Stomach (tissue), 9 donors: ENCODE results near the gene VSTM2L. TPM values are rescaled to one million over a fixed set of nuclear protein-coding genes. Genes with fewer than 3 reads are reported as not detected.

Source experiments
- DNase-seq, 2 donors: peaks; one replicate each; pipeline versions ENCODE4 v3.0.0 to v3.0.0-alpha.2; 2013 to 2019
- H3K27ac ChIP-seq, 5 donors: fragments of 200-600 bp in 4 of 5; sonication (generic) in 4 of 5; one replicate each; pipeline ENCODE4 v1.5.1; 2013 to 2019; ENCODE audit warnings: mild to moderate bottlenecking in 1 of 5, moderate library complexity in 1 of 5
- H3K27me3 ChIP-seq, 3 donors: fragments of 200-600 bp; sonication (generic); one replicate each; pipeline ENCODE4 v1.5.1; 2017 to 2019; ENCODE audit warnings: mixed run types in 1 of 3
- H3K36me3 ChIP-seq, 4 donors: fragments of 200-600 bp; sonication (generic); 1 replicate in 3 of 4; 2 replicates in 1 of 4; pipeline ENCODE4 v1.5.1; 2016 to 2019
- H3K4me1 ChIP-seq, 4 donors: fragments of 200-600 bp; sonication (generic); one replicate each; pipeline ENCODE4 v1.5.1; 2016 to 2019
- H3K4me3 ChIP-seq, 4 donors: fragments of 200-600 bp; sonication (generic) in 3 of 4; one replicate each; pipeline ENCODE4 v1.5.1; 2016 to 2019; ENCODE audit warnings: mild to moderate bottlenecking in 1 of 4
- H3K9me3 ChIP-seq, 4 donors: fragments of 200-600 bp; sonication (generic); one replicate each; pipeline ENCODE4 v1.5.1; 2016 to 2019
- CTCF ChIP-seq, 7 experiments: fragments of 450-650 bp in 4 of 7; fragments of 200-600 bp in 3 of 7; sonication (generic) in 3 of 7; IDR thresholded peaks; one replicate each; pipeline ENCODE4 v1.5.1; 2016 to 2019; ENCODE audit warnings: antibody characterized with exemption in 7 of 7, control low read depth in 2 of 7, mild to moderate bottlenecking in 1 of 7
- EP300 ChIP-seq: sonication (generic); formaldehyde crosslinking; IDR thresholded peaks from one replicate; pipeline ENCODE4 v1.6.1; 2017; ENCODE audit warnings: antibody characterized with exemption
- POLR2A ChIP-seq, 4 donors: fragments of 450-650 bp; IDR thresholded peaks; one replicate each; pipeline ENCODE4 v1.6.1; 2016; ENCODE audit warnings: antibody characterized with exemption in 4 of 4, control low read depth in 2 of 4, mild to moderate bottlenecking in 1 of 4, moderate library complexity in 1 of 4
- POLR2AphosphoS5 ChIP-seq, 3 donors: sonication (generic); formaldehyde crosslinking; IDR thresholded peaks; one replicate each; pipeline ENCODE4 v1.6.1; 2016; ENCODE audit warnings: antibody characterized with exemption in 3 of 3
- WGBS, 5 donors: extraction: QIAGEN DNeasy Blood & Tissue Kit in 3 of 5; methylation state at CpG; one replicate each; pipeline versions ENCODE4 v1.1.5 to v1.1.7; 2013 to 2018; 5-methylcytosine and 5-hydroxymethylcytosine counted together
- intact Hi-C: fragments of 100-400 bp; cut with DNase I; formaldehyde crosslinking; loops from one replicate; pipeline ENCODE4 v1.15.1; 2023; ENCODE audit warnings: low total_unique reads
- polyA plus RNA-seq, 3 donors: library from polyadenylated mRNA; stranded (reverse); fragments of 200-250 nt; gene quantifications; one replicate each; pipeline ENCODE4 v1.2.3, GENCODE V29; 2013
- total RNA-seq, 5 donors: library from RNA; depleted of rRNA; stranded (reverse); fragments of >200 nt; gene quantifications; one replicate each; pipeline versions ENCODE4 v1.1.0 to v1.2.3, GENCODE V29; 2014 to 2016
- donor health status: healthy with polysubstance abuse.
- donor health status: Bipolar disorder and iron deficiency.
- donor health status: healthy.

The VSTM2L gene
- total and polyA plus RNA-seq, 8 donors = 1.1 to 18.3 (median 3.4) TPM; not detected in 2

- Histone ChIP-seq H3K27me3 (no peaks in the 10 kb centered on the region), H3K36me3 (peaks cover 0 to 18% (median 11%) of the 10 kb centered on the region in 4 donors), H3K9me3 (no peaks in the 10 kb centered on the region), H3K27ac (no peak overlapping the region), H3K4me1 (no peaks in the 10 kb centered on the region), H3K4me3 (no peak overlapping the region)
- intact Hi-C loops = no loop called here
- 61 to 73% (median 67%) methylated on average over 10 of the region's 10 CpGs for WGBS, 5 donors
- TF ChIP-seq POLR2A (IDR thresholded peaks at IDR 0.05) (no peak), EP300 (no peak), POLR2AphosphoS5 (IDR thresholded peaks at IDR 0.05) (no peak), CTCF (IDR thresholded peaks at IDR 0.05) (no peak)
- DNase-seq = no peak
Observed at GRCh38 chr20:37976887-37977286, 74.0 kb downstream of the VSTM2L start.

- Histone ChIP-seq H3K36me3 (peaks cover 0 to 23% (median 16%) of the 10 kb centered on the region in 4 donors), H3K4me3 (no peak overlapping the region), H3K9me3 (no peaks in the 10 kb centered on the region), H3K4me1 (no peaks in the 10 kb centered on the region), H3K27me3 (no peaks in the 10 kb centered on the region), H3K27ac (no peak overlapping the region)
- TF ChIP-seq POLR2AphosphoS5 (IDR thresholded peaks at IDR 0.05) (no peak), CTCF (IDR thresholded peaks at IDR 0.05) (no peak)
- WGBS, 5 donors = 34 to 59% (median 42%) methylated on average over 8 to 12 of the region's 12 CpGs
- intact Hi-C loops = no loop called here
- no peak for DNase-seq
Observed at GRCh38 chr20:37977338-37977737, 74.4 kb downstream of the VSTM2L start.

- Histone ChIP-seq H3K9me3 (no peaks in the 10 kb centered on the region), H3K4me1 (no peaks in the 10 kb centered on the region), H3K27me3 (no peaks in the 10 kb centered on the region), H3K27ac (no peak overlapping the region), H3K36me3 (peaks cover 0 to 26% (median 19%) of the 10 kb centered on the region in 4 donors), H3K4me3 (no peak overlapping the region)
- no peak for DNase-seq
- TF ChIP-seq POLR2A (IDR thresholded peaks at IDR 0.05) (no peak), EP300 (no peak), CTCF (IDR thresholded peaks at IDR 0.05) (no peak), POLR2AphosphoS5 (IDR thresholded peaks at IDR 0.05) (no peak)
- intact Hi-C loops = no loop called here
- 75 to 85% (median 80%) methylated on average over 6 of the region's 6 CpGs for WGBS, 5 donors
Observed at GRCh38 chr20:37977786-37978185, 74.9 kb downstream of the VSTM2L start.

- Histone ChIP-seq H3K27ac (no peak overlapping the region), H3K27me3 (no peaks in the 10 kb centered on the region), H3K4me3 (no peak overlapping the region), H3K4me1 (peaks cover 6 to 10% (median 7%) of the 10 kb centered on the region in 4 donors), H3K36me3 (peaks cover 0 to 36% (median 28%) of the 10 kb centered on the region in 4 donors), H3K9me3 (no peaks in the 10 kb centered on the region)
- 87 to 93% (median 89%) methylated on average over 16 of the region's 16 CpGs for WGBS, 5 donors
- DNase-seq = no peak
- no peak for TF ChIP-seq POLR2AphosphoS5 (IDR thresholded peaks at IDR 0.05)
- no peak for TF ChIP-seq CTCF (IDR thresholded peaks at IDR 0.05)
- no peak for TF ChIP-seq EP300
- TF ChIP-seq POLR2A (IDR thresholded peaks at IDR 0.05) = no peak
- intact Hi-C loops = no loop called here
Observed at GRCh38 chr20:37979021-37979985, 76.4 kb downstream of the VSTM2L start.
